Measurements from ENCODE around the gene RPLP2.

Gene RPLP2

GRCh38 chr11:803770-804598 lies 5.8 kb upstream of the RPLP2 start:
- Histone ChIP-seq H3K4me2 (ENCODE audit: low read length) (peak overlapping the region; percentile 99), H3F3A (ENCODE audit: control insufficient read depth, insufficient read depth) (peaks cover 5% of the 10 kb centered on the region), H3K9me2 (replicated peaks; ENCODE audit: control insufficient read depth, low read length) (no peaks in the 10 kb centered on the region), H3K9me3 (ENCODE audit: control insufficient read depth, insufficient read depth, low read length) (no peaks in the 10 kb centered on the region), H3K27ac (ENCODE audit: low read depth, low read length) (peak overlapping the region; percentile 73), H3K36me3 (ENCODE audit: control insufficient read depth, low read length) (peaks cover 57% of the 10 kb centered on the region), H3K4me1 (ENCODE audit: control insufficient read depth, low read length) (peaks cover 38% of the 10 kb centered on the region), H3K79me2 (ENCODE audit: control insufficient read depth, low read length) (peaks cover 38% of the 10 kb centered on the region), H3K4me3 (ENCODE audit: low read length) (peak overlapping the region; percentile 91), H3K27me3 (ENCODE audit: control insufficient read depth, low read length) (no peaks in the 10 kb centered on the region), H4K20me1 (ENCODE audit: control insufficient read depth, insufficient read depth, low read depth, low read length) (no peaks in the 10 kb centered on the region)
- TF ChIP-seq CTCF (IDR thresholded peaks at IDR 0.05; ENCODE audit: low read depth, low read length, poor library complexity, severe bottlenecking) (no peak), EZH2phosphoT487 (IDR thresholded peaks at IDR 0.05; ENCODE audit: borderline replicate concordance, low read length) (no peak)

GRCh38 chr11:804599-804964 lies 5.2 kb upstream of the RPLP2 start:
- Histone ChIP-seq H3K27me3 (ENCODE audit: control insufficient read depth, low read length) (no peaks in the 10 kb centered on the region), H3K4me1 (ENCODE audit: control insufficient read depth, low read length) (peaks cover 38% of the 10 kb centered on the region), H3K79me2 (ENCODE audit: control insufficient read depth, low read length) (peaks cover 42% of the 10 kb centered on the region), H4K20me1 (ENCODE audit: control insufficient read depth, insufficient read depth, low read depth, low read length) (no peaks in the 10 kb centered on the region), H3F3A (ENCODE audit: control insufficient read depth, insufficient read depth) (peaks cover 4% of the 10 kb centered on the region), H3K9me2 (replicated peaks; ENCODE audit: control insufficient read depth, low read length) (no peaks in the 10 kb centered on the region), H3K9me3 (ENCODE audit: control insufficient read depth, insufficient read depth, low read length) (no peaks in the 10 kb centered on the region), H3K4me3 (ENCODE audit: low read length) (peak overlapping the region; percentile 91), H3K4me2 (ENCODE audit: low read length) (peak overlapping the region; percentile 99), H3K36me3 (ENCODE audit: control insufficient read depth, low read length) (peaks cover 55% of the 10 kb centered on the region), H3K27ac (ENCODE audit: low read depth, low read length) (peak overlapping the region; percentile 73)
- TF ChIP-seq CTCF (IDR thresholded peaks at IDR 0.05; ENCODE audit: low read depth, low read length, poor library complexity, severe bottlenecking): no peak
- TF ChIP-seq EZH2phosphoT487 (IDR thresholded peaks at IDR 0.05; ENCODE audit: borderline replicate concordance, low read length): no peak

GRCh38 chr11:808427-809286 lies 1.1 kb upstream of the RPLP2 start:
- Histone ChIP-seq H3F3A (ENCODE audit: control insufficient read depth, insufficient read depth) (peaks cover 37% of the 10 kb centered on the region), H3K27ac (ENCODE audit: low read depth, low read length) (peak overlapping the region; percentile 75), H3K9me2 (replicated peaks; ENCODE audit: control insufficient read depth, low read length) (no peaks in the 10 kb centered on the region), H3K4me1 (ENCODE audit: control insufficient read depth, low read length) (peaks cover 60% of the 10 kb centered on the region), H3K36me3 (ENCODE audit: control insufficient read depth, low read length) (peaks cover 57% of the 10 kb centered on the region), H3K4me2 (ENCODE audit: low read length) (peak overlapping the region; percentile 73), H3K9me3 (ENCODE audit: control insufficient read depth, insufficient read depth, low read length) (no peaks in the 10 kb centered on the region), H4K20me1 (ENCODE audit: control insufficient read depth, insufficient read depth, low read depth, low read length) (peaks cover 20% of the 10 kb centered on the region; the same call in 1 of the 2 replicates), H3K79me2 (ENCODE audit: control insufficient read depth, low read length) (peaks cover 66% of the 10 kb centered on the region), H3K4me3 (ENCODE audit: low read length) (peak overlapping the region; percentile 91), H3K27me3 (ENCODE audit: control insufficient read depth, low read length) (no peaks in the 10 kb centered on the region)
- TF ChIP-seq EZH2phosphoT487 (IDR thresholded peaks at IDR 0.05; ENCODE audit: borderline replicate concordance, low read length) (no peak), CTCF (IDR thresholded peaks at IDR 0.05; ENCODE audit: low read depth, low read length, poor library complexity, severe bottlenecking) (peak; percentile 37)

Measured in DOHH2 (cell line).